ENCODE results near the gene GH1.

DNA sequence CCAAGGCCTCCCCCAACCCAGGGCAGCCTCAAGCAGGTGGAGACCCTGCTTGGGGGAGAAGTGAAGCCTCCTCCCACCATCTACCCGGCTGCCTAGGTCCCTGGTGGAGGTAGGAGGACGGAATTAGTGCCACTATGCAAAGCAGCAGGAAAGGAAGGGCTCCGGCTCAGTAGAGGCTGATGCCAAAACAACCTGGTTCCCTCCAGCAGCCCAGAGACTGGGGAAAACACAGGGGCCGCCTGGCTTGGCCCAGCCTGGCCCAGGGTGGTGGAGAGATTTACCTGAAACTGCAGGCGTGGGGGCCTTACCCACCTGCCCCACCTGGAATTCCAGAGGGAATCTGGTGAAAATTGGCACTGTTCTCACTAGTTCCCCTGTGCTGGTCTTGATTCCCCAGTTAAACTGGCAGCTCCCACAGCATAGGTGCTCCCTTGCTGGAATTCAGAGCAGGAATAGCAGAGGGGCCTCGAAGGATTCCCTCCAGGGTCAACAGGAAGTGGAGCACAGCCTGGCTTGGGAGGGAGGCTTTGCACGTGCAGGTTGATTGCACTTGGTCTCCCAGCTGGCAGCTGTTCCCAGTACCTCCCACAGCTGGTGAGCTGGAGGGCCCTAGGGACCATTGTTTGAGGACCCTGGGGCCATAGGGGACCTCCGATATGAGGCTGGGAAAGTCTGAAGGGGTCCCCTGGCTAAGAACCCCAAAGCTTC, 9.0 kb upstream of the GH1 start:
- TF ChIP-seq, protein P1, sequence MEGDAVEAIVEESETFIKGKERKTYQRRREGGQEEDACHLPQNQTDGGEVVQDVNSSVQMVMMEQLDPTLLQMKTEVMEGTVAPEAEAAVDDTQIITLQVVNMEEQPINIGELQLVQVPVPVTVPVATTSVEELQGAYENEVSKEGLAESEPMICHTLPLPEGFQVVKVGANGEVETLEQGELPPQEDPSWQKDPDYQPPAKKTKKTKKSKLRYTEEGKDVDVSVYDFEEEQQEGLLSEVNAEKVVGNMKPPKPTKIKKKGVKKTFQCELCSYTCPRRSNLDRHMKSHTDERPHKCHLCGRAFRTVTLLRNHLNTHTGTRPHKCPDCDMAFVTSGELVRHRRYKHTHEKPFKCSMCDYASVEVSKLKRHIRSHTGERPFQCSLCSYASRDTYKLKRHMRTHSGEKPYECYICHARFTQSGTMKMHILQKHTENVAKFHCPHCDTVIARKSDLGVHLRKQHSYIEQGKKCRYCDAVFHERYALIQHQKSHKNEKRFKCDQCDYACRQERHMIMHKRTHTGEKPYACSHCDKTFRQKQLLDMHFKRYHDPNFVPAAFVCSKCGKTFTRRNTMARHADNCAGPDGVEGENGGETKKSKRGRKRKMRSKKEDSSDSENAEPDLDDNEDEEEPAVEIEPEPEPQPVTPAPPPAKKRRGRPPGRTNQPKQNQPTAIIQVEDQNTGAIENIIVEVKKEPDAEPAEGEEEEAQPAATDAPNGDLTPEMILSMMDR (IDR thresholded peaks at IDR 0.05): no peak
- TF ChIP-seq POLR2A (IDR thresholded peaks at IDR 0.05) (no peak), EP300 (IDR thresholded peaks at IDR 0.05) (no peak), POLR2AphosphoS5 (IDR thresholded peaks at IDR 0.05) (no peak)

Measured in gastroesophageal sphincter (tissue), 3 donors.